Measurements from ENCODE around the gene PPARA.

The PPARA gene

GRCh38 chr22:46146329-46146728 is 4.0 kb upstream of the PPARA start:
- DNase-seq = no peak

- DNase-seq = no peak
Observed at GRCh38 chr22:46147061-46147460, 3.3 kb upstream of the PPARA start.

GRCh38 chr22:46147471-46148267 is 2.7 kb upstream of the PPARA start:
- DNase-seq = peak; percentile 23

- DNase-seq = peak; percentile 20
Observed at GRCh38 chr22:46148336-46148735, 2.0 kb upstream of the PPARA start.

GRCh38 chr22:46148816-46149511 is 1.4 kb upstream of the PPARA start:
- DNase-seq = no peak

- DNase-seq = peak; percentile 79
Observed at GRCh38 chr22:46149512-46150033, 753 bp upstream of the PPARA start.

GRCh38 chr22:46150655-46151477 is 540 bp downstream of the PPARA start:
- peak; percentile 58 for DNase-seq

- DNase-seq = no peak
Observed at GRCh38 chr22:46153930-46154329, 3.6 kb downstream of the PPARA start.

- DNase-seq = no peak
Observed at GRCh38 chr22:46156031-46156430, 5.7 kb downstream of the PPARA start.

GRCh38 chr22:46158283-46158682 is 8.0 kb downstream of the PPARA start:
- DNase-seq = no peak

GRCh38 chr22:46159212-46159611 is 8.9 kb downstream of the PPARA start:
- DNase-seq = no peak

- no peak for DNase-seq
Observed at GRCh38 chr22:46159777-46160176, 9.5 kb downstream of the PPARA start.

- DNase-seq = peak; percentile 74
Observed at GRCh38 chr22:46162285-46162684, 12.0 kb downstream of the PPARA start.

- peak; percentile 64 for DNase-seq
Observed at GRCh38 chr22:46162771-46163556, 12.6 kb downstream of the PPARA start.

GRCh38 chr22:46163557-46163888 is 13.2 kb downstream of the PPARA start:
- no peak for DNase-seq

- peak; percentile 23 for DNase-seq
Observed at GRCh38 chr22:46165977-46166376, 15.7 kb downstream of the PPARA start.

GRCh38 chr22:46169628-46170027 is 19.3 kb downstream of the PPARA start:
- DNase-seq = no peak

- peak; percentile 71 for DNase-seq
Observed at GRCh38 chr22:46171940-46172339, 21.6 kb downstream of the PPARA start.

GRCh38 chr22:46172522-46173110 is 22.3 kb downstream of the PPARA start:
- DNase-seq = no peak

GRCh38 chr22:46173152-46173551 is 22.8 kb downstream of the PPARA start:
- no peak for DNase-seq

GRCh38 chr22:46175631-46176030 is 25.3 kb downstream of the PPARA start:
- DNase-seq = no peak

GRCh38 chr22:46176508-46177003 is 26.2 kb downstream of the PPARA start:
- no peak for DNase-seq

Measured in NCI-H69 (cell line).